ENCODE measurements around the gene ATG2A.

DNA sequence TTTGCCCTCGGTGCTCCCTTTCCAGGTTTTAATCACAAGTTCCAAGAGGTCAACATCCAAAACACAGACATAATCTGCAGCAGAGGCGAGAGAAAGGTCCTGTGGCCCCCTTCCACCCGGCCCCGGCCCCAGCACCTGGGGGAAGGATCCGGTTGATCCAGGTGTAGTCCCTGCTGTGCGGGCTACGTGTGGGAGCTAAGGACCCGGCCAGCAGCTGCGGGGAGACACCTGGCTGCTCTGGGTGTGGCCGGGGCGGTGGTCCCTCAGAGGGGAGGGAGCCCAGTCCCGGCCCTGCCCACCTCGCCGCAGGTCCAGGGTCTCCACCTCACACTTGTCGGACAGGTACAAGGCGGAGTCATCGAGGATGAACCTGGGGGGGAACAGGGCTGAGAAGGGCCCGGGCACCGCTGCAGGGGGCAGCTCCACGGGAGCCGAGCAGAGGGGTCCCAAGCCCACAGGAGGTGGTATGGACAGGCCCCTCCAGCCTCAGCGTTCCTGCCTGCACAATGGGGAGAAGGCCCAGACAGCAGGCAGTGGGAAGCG, 13.6 kb downstream of the ATG2A start:
- TF ChIP-seq, protein P1, sequence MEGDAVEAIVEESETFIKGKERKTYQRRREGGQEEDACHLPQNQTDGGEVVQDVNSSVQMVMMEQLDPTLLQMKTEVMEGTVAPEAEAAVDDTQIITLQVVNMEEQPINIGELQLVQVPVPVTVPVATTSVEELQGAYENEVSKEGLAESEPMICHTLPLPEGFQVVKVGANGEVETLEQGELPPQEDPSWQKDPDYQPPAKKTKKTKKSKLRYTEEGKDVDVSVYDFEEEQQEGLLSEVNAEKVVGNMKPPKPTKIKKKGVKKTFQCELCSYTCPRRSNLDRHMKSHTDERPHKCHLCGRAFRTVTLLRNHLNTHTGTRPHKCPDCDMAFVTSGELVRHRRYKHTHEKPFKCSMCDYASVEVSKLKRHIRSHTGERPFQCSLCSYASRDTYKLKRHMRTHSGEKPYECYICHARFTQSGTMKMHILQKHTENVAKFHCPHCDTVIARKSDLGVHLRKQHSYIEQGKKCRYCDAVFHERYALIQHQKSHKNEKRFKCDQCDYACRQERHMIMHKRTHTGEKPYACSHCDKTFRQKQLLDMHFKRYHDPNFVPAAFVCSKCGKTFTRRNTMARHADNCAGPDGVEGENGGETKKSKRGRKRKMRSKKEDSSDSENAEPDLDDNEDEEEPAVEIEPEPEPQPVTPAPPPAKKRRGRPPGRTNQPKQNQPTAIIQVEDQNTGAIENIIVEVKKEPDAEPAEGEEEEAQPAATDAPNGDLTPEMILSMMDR (IDR thresholded peaks at IDR 0.05; ENCODE audit: insufficient read depth, low read length), result no peak
- TF ChIP-seq POLR2AphosphoS5 (IDR thresholded peaks at IDR 0.05; ENCODE audit: low read depth), result no peak

Measured in HL-60 (cell line).